GM18951 (cell line): ENCODE data around the gene NPVF.

Experiments used
- POLR2A ChIP-seq: IDR thresholded peaks from 4 replicates; pipeline ENCODE4 v1.6.1; 2011; ENCODE audit warnings: mild to moderate bottlenecking; ENCODE audit not compliant: insufficient read length, insufficient read depth; ENCODE audit errors: extremely low read depth
- in situ Hi-C: fragments of 300-500 bp; cut with MboI; formaldehyde crosslinking; loops from one replicate; pipeline ENCODE4 v1.12.0; 2022; ENCODE audit warnings: low sequenced_read_pairs, mixed read lengths, inconsistent platforms; ENCODE audit not compliant: unreplicated experiment

Gene NPVF

DNA sequence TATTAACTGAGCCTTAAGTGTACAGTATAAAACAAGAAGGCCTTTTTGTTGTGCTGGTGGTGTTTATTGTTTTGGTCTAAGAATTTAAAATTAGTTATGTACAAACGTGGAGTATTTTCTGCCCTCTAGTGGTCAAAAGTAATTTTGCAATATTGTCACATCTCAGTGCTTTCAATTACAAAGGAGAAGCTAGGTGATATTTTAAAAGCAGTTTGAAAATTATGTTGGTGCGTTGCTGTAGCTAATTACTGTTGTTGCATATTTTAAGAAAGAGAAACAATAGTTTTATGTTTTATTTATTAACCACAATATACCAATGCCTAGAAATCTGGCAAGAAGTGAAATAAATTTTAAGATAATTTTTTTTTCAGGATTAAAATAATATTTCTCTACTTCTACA is 11.4 kb downstream of the NPVF start:
- in situ Hi-C loops, result no loop called here
- no peak for TF ChIP-seq POLR2A

DNA sequence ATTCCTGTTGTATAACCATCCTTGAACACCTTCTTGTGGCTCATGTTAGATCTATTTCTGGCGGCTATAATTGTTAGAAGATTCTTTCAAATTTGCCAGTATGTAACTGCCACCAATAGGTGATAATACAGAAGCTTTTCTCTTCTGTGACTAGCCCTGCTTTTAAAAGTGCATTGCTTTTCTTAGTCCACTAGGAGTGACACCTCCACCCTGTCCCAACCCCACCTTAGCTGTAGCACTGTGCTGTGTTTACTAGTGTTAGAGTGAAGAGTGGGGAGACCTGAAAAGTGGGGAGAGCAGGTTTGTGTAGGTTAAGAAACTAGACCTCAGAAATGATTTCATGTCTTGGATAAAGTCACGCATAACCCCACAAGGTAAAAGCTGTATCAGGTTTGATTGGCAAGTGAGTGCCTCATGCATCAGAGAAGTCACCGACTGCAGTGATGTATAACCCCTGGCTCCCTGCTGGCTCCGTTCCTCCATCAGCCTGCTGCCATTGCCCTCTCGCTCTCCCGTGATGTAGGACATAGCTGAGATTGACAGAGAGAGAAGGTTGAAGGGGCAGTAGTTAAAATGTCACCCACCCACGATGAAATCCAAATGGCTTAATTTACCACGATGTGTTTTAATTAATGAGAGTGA is 12.5 kb downstream of the NPVF start:
- in situ Hi-C loops, result no loop called here

DNA sequence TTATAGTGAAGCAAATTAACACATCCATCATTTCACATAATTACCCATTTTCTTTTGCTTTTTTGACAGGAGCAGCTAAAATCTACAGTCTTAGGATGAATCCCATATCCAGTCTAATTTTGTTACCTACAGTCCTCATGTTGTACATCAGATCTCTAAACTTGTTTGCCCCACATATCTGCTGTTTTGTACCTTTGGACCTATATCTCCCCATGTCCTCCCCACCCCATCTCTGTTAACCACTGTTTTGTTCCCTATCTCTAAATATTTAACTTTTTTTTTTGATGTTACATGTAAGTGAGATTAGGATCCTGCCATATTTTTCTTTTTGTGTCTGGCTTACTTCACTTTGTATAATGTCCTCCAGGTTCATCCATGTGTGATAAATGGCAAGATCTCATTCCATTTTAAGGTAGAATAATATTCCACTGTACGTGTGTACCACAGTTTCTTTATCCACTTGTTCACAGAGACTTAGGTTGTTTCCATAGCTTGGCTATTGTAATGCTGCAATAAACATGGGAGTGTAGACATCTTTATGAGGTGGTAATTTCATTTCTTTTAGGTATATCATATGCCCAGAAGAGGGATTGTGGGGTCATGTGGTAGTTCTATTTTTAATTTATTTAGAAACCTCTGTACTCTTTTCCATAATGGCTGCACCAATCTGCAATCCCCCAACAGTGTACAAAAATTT is 19.6 kb downstream of the NPVF start:
- in situ Hi-C loops, result no loop called here

More for the DNA sequence above, 12.5 kb downstream of the NPVF start:
- TF ChIP-seq POLR2A, result no peak

DNA sequence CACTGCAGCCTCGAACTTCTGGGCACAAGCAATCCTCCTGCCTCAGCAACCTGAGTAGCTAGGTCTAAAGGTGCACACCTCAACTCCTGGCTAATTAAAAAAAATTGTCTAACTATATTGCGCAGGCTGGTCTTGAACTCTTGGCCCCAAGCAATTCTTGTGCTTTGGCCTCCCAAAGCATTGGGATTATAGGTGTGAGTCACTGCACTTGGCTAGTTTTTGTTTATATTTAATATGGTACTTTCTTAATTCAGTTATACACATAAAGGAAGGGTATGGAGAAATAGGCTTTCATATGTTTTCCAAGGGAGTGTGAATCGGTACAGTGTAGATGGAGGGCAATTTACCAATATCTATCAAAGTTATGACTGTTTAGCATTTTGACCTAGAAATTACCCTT is 20.4 kb downstream of the NPVF start:
- in situ Hi-C loops, result no loop called here
- no peak for TF ChIP-seq POLR2A

More for the DNA sequence above, 19.6 kb downstream of the NPVF start:
- TF ChIP-seq POLR2A, result no peak

DNA sequence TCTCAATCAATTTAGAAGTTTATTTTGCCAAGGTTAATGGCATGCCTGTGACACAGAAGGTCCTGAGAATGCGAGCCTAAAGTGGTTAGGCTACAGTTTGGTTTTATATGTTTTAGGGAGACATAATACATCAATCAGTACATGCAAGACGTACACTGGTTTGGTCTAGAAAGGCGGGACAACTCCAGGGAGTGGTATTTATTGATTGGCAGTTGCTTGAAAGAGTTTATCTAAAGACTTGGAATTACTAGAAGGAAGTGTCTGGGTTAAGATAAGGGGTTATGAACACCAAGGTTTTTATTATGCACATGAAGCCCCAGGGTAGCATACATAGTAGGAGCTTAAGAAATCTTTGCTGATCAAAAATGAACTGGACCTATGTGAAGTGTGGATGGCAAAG is 21.5 kb downstream of the NPVF start:
- in situ Hi-C loops, result no loop called here
- no peak for TF ChIP-seq POLR2A

DNA sequence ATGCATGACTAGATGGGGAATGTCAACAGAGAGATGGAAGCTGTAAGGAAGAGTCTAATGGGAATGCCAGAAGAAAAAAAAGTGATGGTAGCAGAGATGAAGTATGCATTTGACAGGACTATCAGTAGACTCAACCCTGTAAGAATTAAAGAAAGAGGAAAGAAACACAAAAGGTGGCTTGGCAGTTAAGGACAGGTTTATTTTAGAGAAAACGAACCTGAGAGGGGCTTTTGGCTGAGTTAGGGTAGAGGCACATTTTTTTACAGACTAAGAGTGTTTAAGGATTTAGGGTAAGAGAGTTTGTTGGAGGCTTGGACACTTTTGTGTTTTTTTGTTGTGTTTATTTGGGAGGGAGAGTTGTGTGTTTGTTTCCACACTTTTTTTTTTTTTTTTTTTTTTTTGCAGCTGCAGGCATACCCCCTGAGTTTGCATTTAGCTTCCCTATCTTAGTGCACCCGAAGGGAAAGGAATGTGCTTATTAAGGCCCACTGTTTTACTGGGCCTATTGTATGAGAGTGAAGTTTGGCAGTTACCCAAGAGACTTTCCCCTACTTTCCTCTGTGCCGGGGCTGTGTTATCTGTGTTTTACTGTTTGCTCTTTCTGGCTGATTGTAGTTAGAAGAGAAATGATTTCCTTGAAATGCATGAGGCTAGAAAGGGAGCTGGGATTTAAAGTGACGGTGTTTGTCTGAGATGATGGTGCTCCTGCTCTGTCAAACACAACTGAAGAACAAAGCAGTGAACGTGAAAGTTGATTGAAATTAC is 32.0 kb downstream of the NPVF start:
- in situ Hi-C loops, result no loop called here
- TF ChIP-seq POLR2A, result no peak

DNA sequence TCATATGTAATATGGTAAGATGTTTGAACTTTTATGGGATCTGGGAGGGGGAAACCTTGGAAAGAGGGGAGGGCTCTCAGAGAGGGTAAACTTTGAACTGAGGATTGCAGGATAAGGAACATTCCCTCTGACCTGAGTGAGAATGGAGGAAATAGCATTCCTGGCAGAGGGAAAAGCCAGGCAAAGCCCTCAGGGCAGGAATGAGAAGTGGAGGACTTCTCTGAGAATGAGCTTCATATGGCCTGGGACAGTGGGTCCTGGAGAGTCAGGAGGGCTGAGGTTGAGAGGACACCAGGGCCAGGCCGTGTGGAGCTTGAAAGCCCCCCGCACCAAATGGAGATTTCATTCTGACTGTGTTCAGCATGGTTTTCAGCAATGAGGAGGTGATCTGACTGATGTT is 34.2 kb downstream of the NPVF start:
- TF ChIP-seq POLR2A, result no peak
- in situ Hi-C loops, result no loop called here

DNA sequence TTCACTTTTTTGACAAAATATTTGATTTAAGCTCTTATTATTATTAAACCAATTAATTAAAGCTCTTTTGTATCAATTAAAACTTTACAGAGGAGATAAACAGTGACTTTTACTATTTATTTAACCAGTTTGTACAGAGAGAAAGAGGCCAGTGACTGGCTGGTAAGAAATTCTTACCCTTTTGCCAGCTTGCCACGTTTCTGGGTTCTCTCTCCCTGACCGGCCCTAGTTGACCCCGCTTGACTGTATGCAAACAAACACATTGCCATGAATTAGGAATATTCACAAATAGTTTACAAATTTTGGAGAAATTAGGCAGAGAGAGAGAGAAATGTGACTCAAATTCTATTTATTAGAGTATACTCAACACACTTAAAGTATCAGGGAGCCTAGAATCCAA is 36.2 kb downstream of the NPVF start:
- no peak for TF ChIP-seq POLR2A
- in situ Hi-C loops, result no loop called here

DNA sequence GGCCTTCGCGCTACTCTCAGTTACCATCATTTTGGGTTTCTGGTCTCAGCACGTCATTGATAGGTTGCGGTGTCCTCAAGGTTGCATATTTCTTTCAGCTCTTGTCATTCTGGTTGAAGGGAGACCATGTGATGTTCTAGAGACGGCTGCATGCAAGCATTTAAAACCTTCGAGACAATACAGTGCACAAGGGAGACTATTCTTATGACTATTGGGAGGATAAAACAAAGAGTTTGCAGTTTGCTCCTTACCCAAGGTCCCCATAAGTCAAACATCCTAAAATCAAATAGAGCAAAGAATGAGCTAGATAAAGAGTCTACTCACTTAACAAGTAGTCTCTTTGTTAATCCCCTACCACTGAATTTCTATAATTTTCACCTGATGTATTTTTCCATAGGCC is 39.1 kb downstream of the NPVF start:
- no peak for TF ChIP-seq POLR2A
- in situ Hi-C loops, result no loop called here

DNA sequence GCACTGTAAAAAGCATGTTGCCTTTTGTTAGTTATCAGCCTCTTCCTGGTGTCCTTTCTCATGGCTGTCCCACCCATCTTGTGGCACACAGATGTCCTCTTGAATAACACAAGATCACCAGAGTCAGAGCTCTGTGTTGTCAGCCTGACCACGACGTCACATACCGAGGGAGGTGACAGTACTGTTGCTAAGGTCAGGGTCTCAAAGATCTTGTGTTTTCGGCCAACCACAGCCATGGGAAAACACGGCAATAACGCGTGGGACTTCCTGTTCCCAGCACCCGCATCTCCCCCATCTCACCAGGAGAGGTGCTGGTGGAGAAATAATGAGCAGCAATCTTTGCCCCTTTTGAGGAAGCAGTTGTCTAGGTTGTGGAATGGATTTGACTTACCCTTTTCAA is 40.4 kb downstream of the NPVF start:
- in situ Hi-C loops, result no loop called here
- no peak for TF ChIP-seq POLR2A

DNA sequence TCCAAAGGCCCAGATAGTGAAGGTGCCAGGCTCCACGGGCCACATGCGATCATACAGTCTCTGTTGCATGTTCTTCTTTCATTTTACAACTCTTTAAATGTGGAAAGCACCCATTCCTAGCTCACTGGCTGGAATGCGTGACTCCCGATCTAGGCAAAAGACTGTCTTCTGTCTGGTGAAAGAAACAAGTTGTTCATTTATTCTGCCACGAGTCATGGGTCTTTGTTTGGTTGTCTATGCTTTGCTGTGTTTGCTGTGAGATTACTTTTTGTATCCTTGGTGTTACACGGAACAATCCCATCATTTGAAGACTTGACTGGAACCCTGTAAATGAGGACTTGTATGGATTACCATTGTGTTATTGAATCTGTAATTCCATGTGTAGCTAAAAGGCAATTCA is 41.9 kb downstream of the NPVF start:
- no peak for TF ChIP-seq POLR2A
- in situ Hi-C loops, result no loop called here

DNA sequence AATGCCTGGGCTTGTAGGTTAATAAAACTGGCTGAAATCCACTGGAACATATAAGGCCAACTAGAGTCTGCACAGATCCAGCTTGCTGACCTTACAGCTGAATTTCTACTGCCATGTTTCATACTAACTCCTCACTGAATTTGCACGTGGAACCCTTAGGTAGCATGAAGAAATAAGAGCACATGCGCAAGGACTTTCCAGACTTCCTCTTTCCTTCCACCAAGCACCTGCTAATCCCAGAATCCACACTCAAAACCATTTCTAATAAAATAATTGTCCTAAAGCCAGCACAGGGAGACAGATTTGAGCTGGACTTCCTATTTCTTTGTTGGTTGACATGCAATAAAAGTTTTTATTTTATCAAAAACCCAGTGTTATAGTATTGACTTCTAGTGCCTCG is 46.8 kb downstream of the NPVF start:
- no peak for TF ChIP-seq POLR2A
- in situ Hi-C loops, result no loop called here

DNA sequence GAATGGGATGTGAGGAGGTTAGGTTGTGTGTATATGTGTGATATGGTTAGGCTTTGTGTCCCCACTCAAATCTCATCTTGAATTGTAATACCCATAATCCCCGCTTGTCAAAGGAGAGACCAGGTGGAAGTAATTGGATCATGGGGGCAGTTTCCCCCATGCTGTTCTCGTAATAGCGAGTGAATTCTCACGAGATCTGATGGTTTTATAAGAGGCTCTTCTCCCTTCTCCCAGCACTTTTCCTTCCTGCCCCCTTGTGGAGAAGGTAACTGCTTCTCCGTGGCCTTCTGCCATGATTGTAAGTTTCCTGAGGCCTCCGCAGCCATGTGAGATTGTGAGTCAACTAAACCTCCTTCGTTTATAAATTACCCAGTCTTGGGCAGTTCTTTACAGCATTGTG is 47.3 kb downstream of the NPVF start:
- in situ Hi-C loops, result no loop called here

DNA sequence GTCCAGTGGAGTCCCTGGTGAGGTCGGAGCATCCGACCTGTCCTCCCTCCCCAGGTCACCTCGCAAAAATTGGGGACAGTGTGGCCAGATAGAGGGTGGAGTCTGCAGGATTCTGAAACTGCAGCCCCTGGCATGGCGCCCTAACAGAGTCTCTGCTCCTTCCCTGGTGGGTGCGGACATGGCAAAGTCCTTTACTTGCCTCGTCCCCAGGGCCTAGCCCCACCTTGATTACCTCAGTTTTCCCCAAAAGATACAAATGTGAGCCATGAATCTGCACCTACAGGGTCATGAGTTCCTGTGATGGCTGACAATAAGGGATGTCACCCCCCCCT is 47.7 kb downstream of the NPVF start:
- TF ChIP-seq POLR2A, result no peak
- in situ Hi-C loops, result no loop called here

More for the DNA sequence above, 47.3 kb downstream of the NPVF start:
- TF ChIP-seq POLR2A, result no peak
